Bronchial epithelial cell (primary cell): ENCODE measurements around the gene GOLGA6L2. TPM values are rescaled to one million over a fixed set of nuclear protein-coding genes. Genes with fewer than 3 reads are reported as not detected.
A peak's percentile ranks its signal among the peaks of the same experiment; 100 is the strongest.
"Not testable (repeated sequence)": the region's sequence is repeated elsewhere in the genome, so short reads cannot be mapped to it uniquely, and the experiment has no call there.

Experiments
- DNase-seq: peaks from one replicate; pipeline ENCODE4 v3.0.0-alpha.2; 2010; ENCODE audit warnings: low read depth
- FAIRE-seq: peaks from 2 replicates; lab custom pipeline; 2011; peaks lifted over from hg19 to GRCh38; lab: Jason Lieb, UNC
- H3K27me3 ChIP-seq: 2 replicates; pipeline ENCODE4 v1.5.1; 2011; ENCODE audit warnings: low read length; ENCODE audit not compliant: control insufficient read depth, insufficient read depth
- H3K36me3 ChIP-seq: 2 replicates; pipeline ENCODE4 v1.5.1; 2011; ENCODE audit warnings: low read length; ENCODE audit not compliant: control insufficient read depth, insufficient read depth
- H3K4me3 ChIP-seq: 2 replicates; pipeline ENCODE4 v1.5.1; 2011; ENCODE audit warnings: mild to moderate bottlenecking, low read depth, low read length, control low read depth
- CTCF ChIP-seq: IDR thresholded peaks from 2 replicates; pipeline ENCODE4 v1.5.1; 2011; ENCODE audit warnings: mild to moderate bottlenecking, moderate library complexity, low read length, control low read depth, inconsistent platforms; ENCODE audit not compliant: insufficient read depth, severe bottlenecking
- total RNA-seq: library from RNA; depleted of rRNA; stranded (reverse); fragments of >200 nt; gene quantifications from 2 replicates; pipeline ENCODE4 v1.2.1, GENCODE V29; 2014

Gene GOLGA6L2
- total RNA-seq, 1 donor from 2014 or later: not detected

- Histone ChIP-seq H3K36me3 (no peaks in the 10 kb centered on the region), H3K27me3 (no peaks in the 10 kb centered on the region), H3K4me3 (no peak overlapping the region)
- FAIRE-seq: no peak
- TF ChIP-seq CTCF: no peak
- DNase-seq: no peak
These were observed 24.7 kb downstream of the GOLGA6L2 start for GRCh38 chr15:23422099-23422945.

GRCh38 chr15:23420806-23421575 is 26.1 kb downstream of the GOLGA6L2 start:
- DNase-seq (no peak), FAIRE-seq (no peak)
- no peak overlapping the region for H3K4me3 ChIP-seq
- H3K36me3 ChIP-seq: no peaks in the 10 kb centered on the region
- TF ChIP-seq CTCF: no peak
- H3K27me3 ChIP-seq: no peaks in the 10 kb centered on the region

DNA sequence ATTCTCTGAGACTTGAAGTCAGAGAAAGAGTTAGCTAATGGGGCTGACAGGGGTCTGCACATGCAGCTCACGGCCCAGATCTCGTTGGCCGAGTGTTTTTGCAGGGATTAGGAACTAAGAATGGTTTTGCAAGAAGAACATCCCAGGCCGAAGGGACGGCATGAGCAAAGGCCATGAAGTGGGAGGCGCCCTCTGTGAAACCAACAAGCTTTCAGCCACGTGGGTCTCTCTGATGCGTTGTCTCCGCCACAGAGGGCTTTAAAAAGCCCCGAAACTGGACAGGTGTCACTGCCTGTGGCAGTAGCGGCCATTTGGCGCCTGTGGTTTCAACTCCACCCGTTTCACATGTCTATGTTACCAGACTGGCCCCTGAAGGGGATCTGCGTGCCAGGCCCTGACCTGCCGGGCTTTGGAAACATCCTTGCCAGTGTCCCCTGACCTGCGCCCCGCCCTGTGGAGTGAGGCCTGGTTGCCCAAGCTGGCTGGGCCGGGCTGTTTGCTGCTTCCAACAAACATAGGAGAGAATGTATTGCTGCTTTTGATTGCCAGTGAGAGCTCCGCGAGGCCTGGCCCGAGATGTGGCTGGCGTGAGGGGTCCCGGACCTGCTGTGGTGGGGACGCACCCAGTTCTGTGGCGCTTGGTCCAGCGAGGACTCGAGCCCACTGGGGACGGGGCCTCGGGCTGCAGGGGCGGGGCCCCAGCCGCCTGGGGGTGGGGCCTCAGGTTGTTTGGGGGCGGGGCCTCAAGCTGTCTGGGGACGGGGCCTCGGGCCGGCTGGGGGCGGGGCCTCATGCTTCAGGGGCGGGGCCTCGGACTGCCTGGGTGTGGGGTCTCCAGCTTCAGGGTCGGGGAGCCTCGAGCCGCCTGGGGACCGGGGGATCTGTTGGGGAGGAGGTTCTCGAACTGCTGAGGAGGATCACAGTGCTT is 30.4 kb downstream of the GOLGA6L2 start:
- H3K36me3 ChIP-seq: no peaks in the 10 kb centered on the region
- FAIRE-seq (no peak), DNase-seq (no peak)

DNA sequence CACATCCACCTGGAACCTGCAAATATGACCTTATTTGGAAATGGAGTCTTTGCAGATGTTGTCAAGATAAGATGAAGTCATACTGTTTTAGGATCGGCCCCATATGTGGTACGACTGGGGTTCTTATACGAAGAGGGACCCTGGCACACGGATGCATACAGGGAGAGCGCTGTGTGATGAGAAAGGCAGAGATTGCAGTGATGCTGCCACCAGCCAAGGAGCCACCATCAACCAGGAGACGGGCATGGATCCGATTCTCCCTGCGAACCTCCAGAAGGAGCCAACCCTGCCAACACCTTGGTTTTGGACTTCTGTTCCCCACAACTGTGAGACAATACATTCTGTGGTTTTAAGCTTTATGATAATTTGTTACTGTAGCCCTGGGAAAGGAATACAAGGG is 31.2 kb downstream of the GOLGA6L2 start:
- not testable (repeated sequence) for H3K36me3 ChIP-seq, H3K27me3 ChIP-seq, H3K4me3 ChIP-seq, DNase-seq
- FAIRE-seq: peak; percentile 97

More for the DNA sequence above, 30.4 kb downstream of the GOLGA6L2 start:
- Histone ChIP-seq H3K4me3 (no peak overlapping the region), H3K27me3 (no peaks in the 10 kb centered on the region)
- no peak for TF ChIP-seq CTCF

GRCh38 chr15:23415321-23415865 is 31.6 kb downstream of the GOLGA6L2 start:
- H3K36me3 ChIP-seq: no peaks in the 10 kb centered on the region
- no peak for TF ChIP-seq CTCF
- DNase-seq (no peak), FAIRE-seq (peak; percentile 88)
- H3K4me3 ChIP-seq: no peak overlapping the region
- H3K27me3 ChIP-seq: no peaks in the 10 kb centered on the region

- not testable (repeated sequence) for H3K4me3 ChIP-seq, H3K27me3 ChIP-seq, H3K36me3 ChIP-seq, DNase-seq, FAIRE-seq
These were observed 34.0 kb downstream of the GOLGA6L2 start for GRCh38 chr15:23412881-23413600.
